Bronchial epithelial cell (primary cell): ENCODE data around the gene KRT82. TPM values are rescaled to one million over a fixed set of nuclear protein-coding genes. Genes with fewer than 3 reads are reported as not detected.
A peak's percentile ranks its signal among the peaks of the same experiment; 100 is the strongest.

ENCODE experiments used
- DNase-seq: peaks from one replicate; pipeline ENCODE4 v3.0.0-alpha.2; 2010; ENCODE audit warnings: low read depth
- FAIRE-seq: peaks from 2 replicates; lab custom pipeline; 2011; peaks lifted over from hg19 to GRCh38; lab: Jason Lieb, UNC
- H3K27me3 ChIP-seq: 2 replicates; pipeline ENCODE4 v1.5.1; 2011; ENCODE audit warnings: low read length; ENCODE audit not compliant: control insufficient read depth, insufficient read depth
- H3K36me3 ChIP-seq: 2 replicates; pipeline ENCODE4 v1.5.1; 2011; ENCODE audit warnings: low read length; ENCODE audit not compliant: control insufficient read depth, insufficient read depth
- H3K4me3 ChIP-seq: 2 replicates; pipeline ENCODE4 v1.5.1; 2011; ENCODE audit warnings: mild to moderate bottlenecking, low read depth, low read length, control low read depth
- CTCF ChIP-seq: IDR thresholded peaks from 2 replicates; pipeline ENCODE4 v1.5.1; 2011; ENCODE audit warnings: mild to moderate bottlenecking, moderate library complexity, low read length, control low read depth, inconsistent platforms; ENCODE audit not compliant: insufficient read depth, severe bottlenecking
- total RNA-seq: library from RNA; depleted of rRNA; stranded (reverse); fragments of >200 nt; gene quantifications from 2 replicates; pipeline ENCODE4 v1.2.1, GENCODE V29; 2014

Gene KRT82
- total RNA-seq, 1 donor from 2014 or later: not detected

GRCh38 chr12:52369211-52369610 is 36.9 kb downstream of the KRT82 start:
- DNase-seq (no peak), FAIRE-seq (no peak)
- no peak for TF ChIP-seq CTCF
- Histone ChIP-seq H3K36me3 (no peaks in the 10 kb centered on the region), H3K4me3 (no peak overlapping the region), H3K27me3 (no peaks in the 10 kb centered on the region)

- H3K27me3 ChIP-seq: no peaks in the 10 kb centered on the region
- FAIRE-seq (peak; percentile 58), DNase-seq (no peak)
- H3K4me3 ChIP-seq: no peak overlapping the region
- no peaks in the 10 kb centered on the region for H3K36me3 ChIP-seq
- no peak for TF ChIP-seq CTCF
Observed at GRCh38 chr12:52368508-52368907, 37.6 kb downstream of the KRT82 start.

GRCh38 chr12:52367876-52368275 is 38.3 kb downstream of the KRT82 start:
- Histone ChIP-seq H3K36me3 (no peaks in the 10 kb centered on the region), H3K27me3 (no peaks in the 10 kb centered on the region), H3K4me3 (no peak overlapping the region)
- FAIRE-seq (no peak), DNase-seq (no peak)
- no peak for TF ChIP-seq CTCF

- H3K27me3 ChIP-seq: no peaks in the 10 kb centered on the region
- FAIRE-seq: no peak
- TF ChIP-seq CTCF: no peak
- H3K4me3 ChIP-seq: no peak within 1 kb of the TSS
- no peaks in the 10 kb centered on the region for H3K36me3 ChIP-seq
- DNase-seq: no peak
Observed at GRCh38 chr12:52366738-52367485, 39.2 kb downstream of the KRT82 start, which contains the start of gene KRT85. TSS of gene KRT85 (minus strand) at chr12:52367481. CDS start at chr12:52367405, 76 bp downstream.

GRCh38 chr12:52364901-52365489 is 41.1 kb downstream of the KRT82 start:
- H3K27me3 ChIP-seq: no peaks in the 10 kb centered on the region
- DNase-seq: no peak
- no peak overlapping the region for H3K4me3 ChIP-seq
- H3K36me3 ChIP-seq: no peaks in the 10 kb centered on the region
- no peak for FAIRE-seq
- no peak for TF ChIP-seq CTCF
